ENCODE data around the gene MMD. TPM values are rescaled to one million over a fixed set of nuclear protein-coding genes. Genes with fewer than 3 reads are reported as not detected.
A peak's percentile ranks its signal among the peaks of the same experiment; 100 is the strongest.
"Not testable (repeated sequence)": the region's sequence is repeated elsewhere in the genome, so short reads cannot be mapped to it uniquely, and the experiment has no call there.

Gene MMD
- total RNA-seq, 6 experiments from 2014 or later, result 2.8 to 17.2 (median 12.4) TPM

DNA sequence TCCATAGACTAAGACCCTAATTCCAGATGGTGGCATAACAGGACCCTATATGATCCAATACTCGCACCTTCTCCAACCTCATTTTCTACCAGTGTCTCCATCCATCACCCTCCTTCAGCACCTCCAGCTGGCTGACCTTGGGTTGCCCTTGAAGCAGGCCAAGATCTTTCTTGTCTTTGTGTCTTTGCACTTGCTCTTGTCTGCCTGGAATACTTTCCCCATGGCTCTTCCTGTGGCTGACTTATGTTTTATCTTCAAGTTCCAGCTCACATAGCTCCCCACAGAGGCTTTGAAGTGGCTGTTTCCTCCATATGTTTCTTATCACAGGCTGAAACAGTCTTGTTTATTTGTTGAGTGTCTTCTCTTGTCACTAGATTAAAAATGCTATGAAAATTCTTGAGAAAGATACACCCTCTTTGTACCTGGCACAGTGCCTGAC is 29.6 kb upstream of the MMD start:
- ATAC-seq, result no peak
- H3K9me3 ChIP-seq, result no peaks in the 10 kb centered on the region
- peaks cover 0 to 37% (median 10%) of the 10 kb centered on the region in 4 donors for H3K4me1 ChIP-seq
- no peak overlapping the region for H3K4me3 ChIP-seq
- WGBS (ENCODE audit: insufficient coverage, low coverage, low lambda C conversion rate, missing lambda C conversion rate), result no CpG with 5 or more reads among the region's 1 CpG
- H3K36me3 ChIP-seq, result no peaks in the 10 kb centered on the region
- no peak for DNase-seq
- H3K27ac ChIP-seq, result peak overlapping the region; percentile 83 to 92 (median 86)
- TF ChIP-seq POLR2A (IDR thresholded peaks at IDR 0.05) (no peak), CTCF (IDR thresholded peaks at IDR 0.05) (no peak)
- intact Hi-C loops (cut with DNase I), result no loop called here
- no peaks in the 10 kb centered on the region for H3K27me3 ChIP-seq

GRCh38 chr17:55450232-55450825 is 28.7 kb upstream of the MMD start:
- no peak overlapping the region for H3K27ac ChIP-seq
- no peaks in the 10 kb centered on the region for H3K36me3 ChIP-seq
- ATAC-seq (no peak), DNase-seq (no peak)
- H3K4me1 ChIP-seq, result peaks cover 0 to 45% (median 14%) of the 10 kb centered on the region in 4 donors
- no peaks in the 10 kb centered on the region for H3K27me3 ChIP-seq
- no peak overlapping the region for H3K4me3 ChIP-seq
- intact Hi-C loops (cut with DNase I), result no loop called here
- H3K9me3 ChIP-seq, result no peaks in the 10 kb centered on the region
- TF ChIP-seq CTCF (IDR thresholded peaks at IDR 0.05) (no peak), POLR2A (IDR thresholded peaks at IDR 0.05) (no peak)
- 50% methylated on average over 2 of the region's 7 CpGs for WGBS (ENCODE audit: insufficient coverage, low coverage, low lambda C conversion rate, missing lambda C conversion rate)

DNA sequence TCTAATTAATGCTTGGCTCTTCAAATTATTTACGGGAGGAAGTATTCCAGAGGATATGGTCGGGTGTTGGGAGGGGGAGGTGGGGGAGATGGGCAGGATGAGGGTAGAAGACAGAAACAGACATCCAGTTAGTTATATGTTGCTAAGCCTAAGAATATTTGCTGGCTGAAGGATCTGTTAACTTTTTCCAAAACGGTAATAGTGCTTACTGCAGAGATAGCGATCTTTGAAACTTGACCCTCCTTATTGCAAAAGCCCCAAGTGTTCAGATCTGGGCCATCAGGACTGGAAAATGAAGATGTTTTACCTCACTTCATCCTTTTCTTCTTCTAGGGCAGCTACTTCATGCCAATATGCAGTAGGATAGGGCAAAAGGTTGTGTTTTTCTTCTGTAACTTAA is 27.0 kb upstream of the MMD start:
- ATAC-seq, result peak in 1 of 4 donors; percentile 4
- WGBS (ENCODE audit: insufficient coverage, low coverage, low lambda C conversion rate, missing lambda C conversion rate), result 49% methylated on average over 4 of the region's 4 CpGs
- H3K4me1 ChIP-seq, result peaks cover 0 to 38% (median 19%) of the 10 kb centered on the region in 4 donors
- peak overlapping the region in 1 of 3 donors; percentile 56 for H3K27ac ChIP-seq
- no peak overlapping the region for H3K4me3 ChIP-seq
- TF ChIP-seq POLR2A (IDR thresholded peaks at IDR 0.05) (no peak), CTCF (IDR thresholded peaks at IDR 0.05) (no peak)
- intact Hi-C loops (cut with DNase I), result no loop called here
- no peaks in the 10 kb centered on the region for H3K9me3 ChIP-seq
- no peak for DNase-seq
- H3K36me3 ChIP-seq, result no peaks in the 10 kb centered on the region
- no peaks in the 10 kb centered on the region for H3K27me3 ChIP-seq

- intact Hi-C loops (cut with DNase I), result no loop called here
- WGBS (ENCODE audit: insufficient coverage, low coverage, low lambda C conversion rate, missing lambda C conversion rate), result 33% methylated on average over 4 of the region's 4 CpGs
- peak; percentile 76 to 94 (median 88) for ATAC-seq
These were observed 25.1 kb upstream of the MMD start for GRCh38 chr17:55446581-55447205.

GRCh38 chr17:55446004-55446403 is 24.4 kb upstream of the MMD start:
- WGBS (ENCODE audit: insufficient coverage, low coverage, low lambda C conversion rate, missing lambda C conversion rate), result 93% methylated on average over 3 of the region's 4 CpGs
- H3K9me3 ChIP-seq; intact Hi-C loops (cut with DNase I); DNase-seq; H3K36me3 ChIP-seq; H3K4me3 ChIP-seq; H3K27me3 ChIP-seq: not testable (repeated sequence)
- Histone ChIP-seq H3K4me1 (peaks cover 0 to 23% (median 9%) of the 10 kb centered on the region in 4 donors), H3K27ac (peak overlapping the region; percentile 86 to 92 (median 91))
- ATAC-seq, result peak; percentile 5 to 33 (median 10)

More at GRCh38 chr17:55446581-55447205, 25.1 kb upstream of the MMD start:
- no peaks in the 10 kb centered on the region for H3K9me3 ChIP-seq
- no peaks in the 10 kb centered on the region for H3K36me3 ChIP-seq
- no peaks in the 10 kb centered on the region for H3K27me3 ChIP-seq
- peak in 1 of 3 donors; percentile 61 for DNase-seq
- TF ChIP-seq POLR2A (IDR thresholded peaks at IDR 0.05) (peak; percentile 61), CTCF (IDR thresholded peaks at IDR 0.05) (no peak)
- peak overlapping the region; percentile 86 to 92 (median 91) for H3K27ac ChIP-seq
- no peak overlapping the region for H3K4me3 ChIP-seq
- peaks cover 0 to 26% (median 10%) of the 10 kb centered on the region in 4 donors for H3K4me1 ChIP-seq
